Stimulated activated CD4-positive, alpha-beta T cell treated with anti-CD3 and anti-CD28 coated beads, Interleukin-1b, Interleukin-23, amount 100 ng/mL, for 48 hours (primary cell): ENCODE data around the gene AGAP1.

Source experiments
- DNase-seq: peaks from one replicate; pipeline ENCODE4 v3.0.0-alpha.2; 2020

Gene AGAP1

DNA sequence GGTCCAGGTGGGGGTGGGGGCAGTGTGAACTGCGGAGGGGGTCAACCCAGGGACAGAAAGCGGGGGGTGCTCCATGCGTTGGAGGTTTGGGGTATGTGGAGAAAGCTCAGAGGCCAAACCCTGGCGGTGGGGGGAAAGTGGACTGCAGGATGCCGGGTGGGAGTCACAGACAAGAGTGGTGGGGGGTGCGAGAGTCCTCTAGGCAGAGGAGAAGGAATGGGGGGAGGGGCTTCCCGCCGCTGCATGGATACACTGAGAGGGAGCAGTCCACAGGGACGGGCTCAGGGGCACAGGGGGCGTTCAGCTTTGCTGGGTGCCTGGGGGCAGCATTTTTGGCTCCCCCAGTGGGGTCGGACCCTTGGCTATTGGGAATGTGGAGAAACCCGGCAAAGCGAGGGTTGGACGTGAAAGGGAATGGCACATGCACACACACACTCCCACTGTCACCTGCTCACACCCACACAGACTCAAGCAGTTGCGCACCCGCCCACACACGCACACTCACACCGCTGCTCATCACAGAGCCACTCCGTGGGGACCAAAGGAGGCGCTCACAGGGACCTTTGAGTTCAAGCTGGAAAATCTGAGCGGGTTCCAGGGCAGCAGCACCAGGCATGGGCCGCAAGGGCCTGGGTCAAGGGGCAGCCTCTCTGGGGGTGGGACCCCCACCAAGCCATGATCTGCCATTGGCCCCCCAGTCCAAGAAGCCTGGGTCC lies 666.7 kb downstream of the AGAP1 start:
- DNase-seq = no peak

DNA sequence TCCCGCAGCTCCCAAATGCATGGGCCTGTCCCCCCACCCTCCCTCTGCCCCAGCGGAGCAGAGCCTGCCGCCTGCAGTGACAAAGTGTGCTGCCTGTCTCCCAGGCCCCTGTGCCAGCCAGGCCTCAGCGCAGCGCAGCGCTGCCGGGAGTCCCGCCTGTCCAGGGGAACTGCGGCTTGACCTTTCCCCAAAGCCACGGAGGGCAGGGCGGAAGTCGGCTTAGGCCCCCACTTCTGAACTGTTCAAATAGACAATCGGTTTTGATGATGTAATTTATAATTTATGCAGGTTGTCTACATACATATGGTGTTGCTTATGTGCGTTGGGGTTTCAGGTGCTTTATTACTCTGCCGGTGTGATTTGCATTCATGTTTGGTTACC lies 667.2 kb downstream of the AGAP1 start:
- DNase-seq = no peak

DNA sequence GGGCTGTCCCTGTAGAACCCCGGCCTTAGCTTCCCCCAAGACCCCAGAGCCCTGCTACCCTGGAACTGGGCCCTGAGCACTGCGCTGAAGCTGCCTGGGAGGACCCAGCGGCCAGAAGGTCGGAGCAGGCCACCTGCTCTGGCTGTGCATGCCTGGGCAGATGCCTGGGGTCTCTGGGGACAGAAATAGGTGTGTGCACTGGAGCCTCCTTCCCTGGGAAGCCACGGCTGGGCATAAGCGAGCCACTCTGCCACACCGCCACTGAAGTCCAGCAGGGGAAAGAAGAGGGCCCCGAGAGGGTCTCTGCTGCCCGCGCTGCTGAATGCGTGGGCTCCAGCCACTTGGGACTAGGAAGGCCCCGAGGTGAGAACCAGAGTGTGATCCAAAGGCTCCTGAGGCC lies 667.7 kb downstream of the AGAP1 start:
- DNase-seq = no peak

DNA sequence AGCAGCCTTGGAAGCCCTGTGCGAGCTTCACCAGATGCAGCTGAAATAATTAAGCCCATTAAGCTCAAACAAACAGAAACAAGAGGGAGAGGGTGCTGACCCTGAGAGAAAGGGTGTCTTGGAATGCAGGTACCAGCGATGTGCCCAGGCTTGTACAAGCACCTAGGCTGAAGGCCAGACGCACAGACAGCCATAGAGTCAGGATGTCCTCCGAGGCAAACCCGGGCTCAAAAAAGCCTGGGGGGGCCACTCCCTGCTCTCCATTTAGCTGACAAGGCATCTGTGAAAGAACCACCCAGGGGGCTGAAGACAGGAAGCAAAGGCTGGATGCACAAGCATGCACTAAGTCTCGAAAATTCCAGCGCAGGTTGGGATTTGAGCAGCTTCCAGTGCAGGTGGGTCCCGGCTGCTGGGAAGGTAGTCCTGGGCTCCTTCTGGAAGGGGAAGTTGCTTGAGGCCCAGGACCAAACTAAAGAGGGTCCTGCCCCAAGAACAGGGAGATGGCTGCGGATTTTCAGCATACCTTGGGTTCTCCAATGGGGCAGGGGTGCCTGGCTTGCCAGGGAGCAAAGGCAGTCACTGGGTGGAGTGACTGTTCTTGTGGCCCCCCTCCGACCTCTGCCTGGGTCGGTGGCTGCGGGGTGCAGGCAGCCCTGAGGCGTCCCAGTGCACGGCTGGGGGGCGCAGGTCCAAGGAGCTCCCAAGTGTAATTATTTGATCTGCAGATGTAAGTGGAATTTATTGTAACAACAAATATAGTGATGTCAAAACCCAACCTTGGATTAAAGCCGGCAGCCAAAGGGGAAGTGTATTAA lies 668.4 kb downstream of the AGAP1 start:
- no peak for DNase-seq

DNA sequence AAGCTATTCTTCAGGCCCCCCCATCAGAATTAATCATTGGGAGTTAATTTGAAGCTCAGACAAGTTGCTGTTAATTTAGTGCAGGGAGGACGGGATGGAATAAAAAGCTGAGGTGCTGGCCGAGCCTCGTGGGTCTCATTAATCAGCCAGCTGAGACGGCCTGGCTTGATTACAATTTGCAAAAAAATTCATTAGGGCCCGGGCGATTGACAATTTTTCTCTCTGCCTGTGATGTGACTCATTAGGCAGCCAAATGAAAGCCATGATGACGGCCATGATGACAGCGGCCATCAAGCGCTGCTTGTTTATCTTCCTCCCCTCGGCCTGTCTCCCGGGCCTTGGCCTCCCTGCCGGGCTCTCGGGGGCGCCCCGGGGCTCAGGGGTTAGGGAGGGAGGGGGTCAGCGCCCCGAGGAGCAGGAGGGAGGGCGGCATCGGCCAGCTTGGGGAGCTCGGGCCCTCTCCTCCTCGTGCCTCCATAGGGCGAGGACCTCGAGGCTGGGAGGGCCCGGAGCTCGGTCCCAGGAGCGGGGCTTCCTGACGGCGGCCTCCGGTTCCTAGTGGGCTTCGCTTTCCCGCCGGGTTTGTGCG lies 669.1 kb downstream of the AGAP1 start:
- DNase-seq = no peak

DNA sequence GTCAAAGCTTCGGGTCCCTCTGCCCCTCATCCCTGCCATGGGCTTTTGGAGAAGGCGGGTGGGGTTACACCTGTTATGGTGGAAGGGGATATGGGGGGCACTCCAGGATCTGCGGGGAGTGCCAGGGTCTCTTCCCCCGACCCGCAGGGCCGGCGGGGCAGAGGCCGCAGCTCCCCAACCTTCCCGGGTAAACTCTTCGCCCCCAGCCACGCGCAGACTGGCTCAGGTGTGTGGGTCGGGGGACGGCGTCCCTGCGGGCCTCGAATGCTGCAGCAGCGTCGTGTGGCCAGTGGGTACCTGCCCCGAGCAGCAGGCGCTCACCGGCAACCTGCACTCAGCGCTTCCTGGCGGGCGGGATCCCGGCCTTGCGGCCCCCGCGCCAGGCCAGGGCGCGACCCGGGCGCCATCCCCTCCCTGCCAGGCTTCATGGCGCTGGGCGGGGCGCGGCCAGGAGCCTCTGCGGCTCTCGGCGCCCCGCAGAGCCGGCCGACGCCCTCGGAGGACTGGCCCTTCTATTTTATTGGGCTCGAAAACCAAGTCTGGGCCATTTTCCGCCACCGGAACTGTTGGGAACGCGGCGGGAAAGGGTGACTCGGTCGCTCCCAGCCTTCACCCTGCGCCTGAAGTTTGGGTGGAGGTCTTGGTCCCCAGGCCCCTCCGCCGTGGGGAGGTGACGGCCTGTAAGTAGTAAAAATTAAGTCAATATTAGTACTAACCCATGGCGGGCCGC lies 669.8 kb downstream of the AGAP1 start:
- DNase-seq = no peak

DNA sequence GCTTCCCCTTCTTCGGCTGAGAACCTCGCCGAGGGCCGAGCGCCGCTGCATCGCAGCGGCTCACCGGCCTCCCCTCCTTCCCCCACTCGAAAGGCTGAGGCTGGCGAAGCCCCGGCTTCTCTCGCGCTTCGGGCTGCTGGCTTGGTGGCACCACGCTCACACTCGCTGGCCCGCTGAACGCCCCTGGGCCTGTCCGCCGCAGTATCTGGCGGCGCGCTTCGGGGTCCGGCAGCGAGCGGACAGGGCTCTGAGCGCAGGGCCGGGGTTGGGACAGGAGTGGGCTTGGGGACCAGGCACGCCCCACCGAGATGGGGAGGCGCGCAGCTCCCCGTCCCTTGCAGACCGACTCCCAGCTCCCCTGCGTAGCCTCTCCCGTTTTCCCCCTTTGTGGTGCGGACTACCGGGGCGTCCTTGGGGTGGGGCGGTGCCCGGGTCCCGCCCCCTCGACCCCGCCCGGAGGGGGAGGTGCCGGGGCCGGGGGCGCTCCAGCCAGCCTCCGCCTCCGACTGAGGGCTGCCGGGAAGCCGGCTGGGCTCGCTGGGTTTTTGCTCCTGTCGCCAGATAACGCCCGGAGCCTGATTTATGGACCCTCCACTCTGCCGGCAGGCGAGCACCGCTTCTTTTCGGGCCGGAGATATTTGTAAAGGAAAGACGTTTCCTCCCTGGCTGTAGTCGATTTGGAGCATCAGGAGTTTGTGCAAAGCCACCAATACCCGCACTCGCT lies 670.5 kb downstream of the AGAP1 start:
- no peak for DNase-seq

DNA sequence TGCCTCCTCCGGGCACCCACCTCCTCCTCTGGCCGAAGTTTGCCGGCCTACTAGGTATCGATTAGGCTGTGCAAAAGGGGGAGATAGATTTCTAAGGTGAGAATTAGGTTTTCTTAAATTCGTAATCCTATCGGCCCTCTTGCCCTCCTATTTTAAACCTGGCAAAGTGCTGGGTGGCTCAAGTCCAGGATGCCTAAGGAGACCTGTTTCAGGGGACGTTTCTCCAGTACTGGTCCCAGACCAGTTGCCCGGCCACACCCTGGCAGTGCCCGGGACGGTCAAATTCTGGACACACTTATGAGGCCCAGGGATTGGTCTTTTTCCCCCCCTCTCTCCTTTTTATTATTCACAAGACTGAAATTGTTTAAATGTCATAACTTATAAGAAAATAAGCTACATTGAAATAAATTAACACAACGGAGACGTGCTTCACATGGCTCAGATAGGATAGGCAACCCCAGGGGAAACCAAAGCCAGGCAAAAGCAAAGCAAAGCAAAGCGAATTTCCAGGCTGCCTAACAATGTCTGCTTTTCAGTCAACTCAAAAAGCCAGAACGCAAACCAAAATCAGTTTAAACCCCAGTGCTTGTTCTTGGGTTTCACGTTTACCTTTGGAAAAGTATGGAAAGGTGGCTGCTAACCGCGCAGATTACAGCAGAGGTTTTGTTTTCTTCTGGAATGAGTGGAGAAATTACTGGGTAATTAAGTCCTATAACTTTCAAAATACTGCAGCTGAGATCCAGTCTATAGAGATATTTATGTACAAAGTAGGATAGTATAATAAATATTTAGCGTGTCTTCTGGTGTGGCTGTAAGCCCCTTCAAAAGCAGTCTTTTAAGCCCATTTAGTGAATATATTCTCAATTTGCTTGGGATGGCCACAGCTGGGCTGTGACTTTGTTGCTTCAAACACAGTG lies 671.3 kb downstream of the AGAP1 start:
- DNase-seq = no peak

DNA sequence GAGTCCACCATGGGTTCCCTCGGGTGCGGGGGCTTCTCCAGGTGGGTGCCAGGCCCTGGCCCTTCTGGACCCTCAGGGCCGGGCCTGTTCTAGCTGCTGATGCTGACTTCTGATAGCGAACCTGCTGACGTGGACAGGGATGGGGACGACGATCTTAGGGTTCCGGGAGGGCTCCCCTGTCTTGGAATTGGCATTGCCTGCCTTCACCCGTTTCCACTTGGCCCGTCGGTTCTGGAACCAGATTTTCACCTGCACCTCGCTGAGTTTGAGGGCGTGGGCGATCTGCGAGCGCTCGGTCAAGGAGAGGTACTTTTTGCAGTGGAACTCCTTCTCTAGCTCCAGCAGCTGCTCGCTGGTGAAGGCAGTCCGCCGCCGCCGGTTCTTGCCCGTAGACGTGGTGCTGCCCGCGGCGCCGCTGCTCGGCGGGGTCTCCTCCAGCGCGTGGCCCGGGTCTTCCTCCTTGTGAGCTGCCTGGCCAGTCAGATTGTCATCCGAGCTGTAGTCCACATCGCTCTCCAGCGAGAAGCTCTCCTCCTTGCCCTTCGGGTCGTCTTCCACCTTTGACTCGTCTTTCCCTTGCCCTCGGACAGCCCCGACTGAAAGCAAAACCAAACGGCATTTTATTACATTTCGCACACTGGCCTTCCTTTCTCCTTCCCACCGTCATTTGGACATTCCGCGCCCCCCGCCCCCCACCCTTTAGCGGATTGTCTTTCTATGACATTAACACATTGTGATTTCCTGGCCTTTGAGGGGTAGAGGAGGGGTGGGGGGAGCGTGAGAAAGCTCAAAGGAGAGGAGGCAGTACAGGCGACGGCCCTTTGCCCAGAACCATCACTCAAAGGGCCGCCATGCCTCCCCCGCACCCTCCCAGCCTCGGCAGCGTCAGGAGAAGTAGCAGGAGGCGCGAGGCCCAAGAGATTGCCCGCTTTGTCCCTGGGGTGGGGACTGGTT lies 672.3 kb downstream of the AGAP1 start:
- no peak for DNase-seq

DNA sequence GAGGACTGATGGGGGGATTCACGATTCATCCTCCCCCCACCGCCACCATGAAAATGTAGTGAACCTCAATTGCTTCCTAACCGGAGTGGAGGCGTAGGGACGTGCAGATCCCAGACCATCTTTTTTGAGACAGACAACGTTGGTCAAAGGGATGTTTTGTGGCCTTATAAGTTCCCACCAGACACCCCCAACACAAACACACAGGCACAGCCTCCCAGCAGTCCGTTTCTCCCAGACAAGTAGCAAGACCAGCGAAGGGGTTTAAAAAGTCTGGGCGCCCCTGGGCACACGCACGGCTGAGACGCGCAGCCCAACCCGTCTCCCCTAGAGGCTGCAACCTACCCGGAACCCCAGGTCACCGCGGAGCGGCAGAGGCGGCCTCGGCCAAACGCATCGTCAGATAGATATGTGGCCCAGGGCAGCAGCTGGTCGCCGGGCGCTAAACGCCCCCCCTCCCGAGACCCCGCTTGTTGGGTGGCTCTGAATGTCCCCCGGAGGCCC lies 673.0 kb downstream of the AGAP1 start:
- no peak for DNase-seq

DNA sequence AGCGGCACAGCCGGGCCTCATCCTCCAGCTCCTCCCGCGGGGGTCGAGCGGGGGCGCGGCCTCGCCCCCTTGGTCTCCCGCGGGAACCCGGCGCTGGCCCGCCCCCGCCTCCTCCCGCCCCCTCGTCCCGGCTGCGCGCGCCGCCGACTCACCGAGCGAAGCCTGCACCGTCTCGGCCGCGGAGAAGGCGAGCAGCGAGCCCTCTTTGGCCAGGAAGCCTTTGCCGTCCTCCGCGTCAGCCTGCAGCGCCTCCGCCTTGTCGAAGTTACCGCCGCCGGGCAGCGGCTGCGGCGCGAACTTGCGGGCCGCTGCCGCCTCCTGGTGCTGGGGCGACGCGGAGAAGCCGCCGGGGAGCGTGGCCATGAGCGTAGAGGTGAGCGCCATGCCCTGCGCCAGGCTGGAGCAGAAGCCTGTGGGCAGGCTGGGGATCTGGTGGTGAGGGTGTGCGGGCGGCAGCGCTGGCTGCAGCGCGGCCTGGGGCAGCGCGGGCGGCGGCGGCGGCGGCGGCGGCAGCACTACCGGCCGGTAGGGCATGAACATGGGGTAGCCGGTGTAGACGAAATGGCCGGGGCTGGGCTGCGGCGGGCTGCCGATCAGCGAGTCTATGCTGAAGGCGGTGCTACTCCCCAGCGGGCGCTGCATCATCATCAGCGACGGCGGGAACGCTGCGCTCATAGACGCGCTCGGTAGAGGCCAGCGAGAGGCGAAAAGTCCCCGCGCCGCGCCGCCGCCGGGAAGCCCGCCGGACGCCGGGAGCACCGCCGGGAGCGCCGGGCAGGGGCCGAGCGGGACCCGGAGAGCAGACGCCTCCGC lies 673.7 kb downstream of the AGAP1 start:
- DNase-seq = no peak

DNA sequence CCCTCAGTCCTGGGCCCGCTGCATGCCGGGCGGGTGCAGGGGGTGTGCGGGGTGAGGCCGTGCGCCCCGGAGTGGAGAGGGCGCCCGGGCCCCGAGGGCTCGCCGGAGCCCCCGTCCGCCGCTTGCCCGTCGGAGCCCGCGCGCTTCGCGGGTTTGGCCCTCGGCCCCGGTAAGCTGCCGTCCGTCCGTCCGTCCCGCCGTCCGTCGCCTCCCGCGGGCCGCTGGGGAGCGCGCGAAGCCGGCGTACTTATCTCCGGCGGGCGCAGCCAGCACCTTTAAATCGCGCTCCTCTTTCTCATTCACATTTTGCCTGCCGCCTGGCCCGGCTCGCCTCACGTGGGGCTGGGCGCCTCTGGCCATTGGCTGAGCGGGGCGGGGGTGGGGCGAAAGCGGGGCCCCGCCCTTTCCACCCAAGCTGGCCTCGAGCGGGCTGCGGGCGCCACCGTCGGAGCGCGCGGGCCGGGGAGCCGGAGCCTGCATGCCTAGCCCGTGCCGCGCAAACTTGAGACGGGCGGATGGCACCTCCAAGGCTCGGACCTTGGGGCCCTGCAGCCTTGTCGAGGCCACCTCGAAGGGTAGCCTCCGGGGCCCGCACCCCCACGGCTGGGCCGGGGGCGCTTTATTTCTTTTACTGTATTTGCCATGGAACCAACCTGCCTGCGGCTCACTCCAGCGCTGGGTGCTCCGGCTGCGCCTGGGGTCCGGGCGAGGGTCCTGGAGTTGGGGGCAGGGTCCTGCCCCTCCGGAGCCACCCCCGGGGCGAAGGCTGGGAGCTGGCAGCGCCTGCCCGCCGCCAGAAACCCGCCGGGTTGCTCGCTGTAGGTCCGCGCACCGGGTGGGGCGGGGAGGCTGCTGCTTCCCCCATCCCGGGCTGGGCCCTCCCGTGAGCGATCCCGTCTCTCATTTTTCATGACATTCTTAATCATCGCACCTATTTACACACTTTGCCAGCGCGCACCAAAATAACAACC lies 674.6 kb downstream of the AGAP1 start, which contains the start of gene GBX2:
Gene GBX2, minus strand, starts transcription at position 277 of the 971 bp plus-strand sequence. CDS start 415 bp downstream, outside the sequence.
- DNase-seq = peak; percentile 16

DNA sequence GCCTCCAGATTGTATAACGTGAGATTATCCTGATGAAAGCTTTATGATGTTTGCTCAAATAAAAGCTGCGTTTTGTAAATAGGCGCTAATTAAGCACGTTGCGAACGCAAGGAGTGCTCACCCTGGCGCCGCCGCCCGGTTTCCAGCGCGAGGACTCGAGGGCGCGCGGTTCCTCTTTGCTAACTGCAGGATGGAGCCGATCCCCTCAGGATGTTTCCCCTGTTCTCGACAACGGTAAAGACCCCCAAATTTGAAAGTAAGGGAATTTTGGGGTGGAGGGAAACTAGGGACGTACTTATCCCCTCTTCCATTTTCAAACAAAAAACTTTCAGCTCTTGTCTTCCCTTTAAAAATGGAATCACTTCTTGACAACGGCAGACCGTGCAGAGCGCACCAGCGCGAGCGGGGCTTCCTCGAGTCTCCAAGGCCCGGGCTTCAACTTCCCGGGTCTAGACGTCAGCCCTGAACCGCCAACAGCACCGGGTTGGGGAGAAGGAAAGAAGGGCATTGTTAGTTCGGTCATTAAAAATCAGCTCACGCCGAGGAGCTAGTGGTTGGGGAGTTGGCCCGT lies 675.4 kb downstream of the AGAP1 start:
- no peak for DNase-seq

DNA sequence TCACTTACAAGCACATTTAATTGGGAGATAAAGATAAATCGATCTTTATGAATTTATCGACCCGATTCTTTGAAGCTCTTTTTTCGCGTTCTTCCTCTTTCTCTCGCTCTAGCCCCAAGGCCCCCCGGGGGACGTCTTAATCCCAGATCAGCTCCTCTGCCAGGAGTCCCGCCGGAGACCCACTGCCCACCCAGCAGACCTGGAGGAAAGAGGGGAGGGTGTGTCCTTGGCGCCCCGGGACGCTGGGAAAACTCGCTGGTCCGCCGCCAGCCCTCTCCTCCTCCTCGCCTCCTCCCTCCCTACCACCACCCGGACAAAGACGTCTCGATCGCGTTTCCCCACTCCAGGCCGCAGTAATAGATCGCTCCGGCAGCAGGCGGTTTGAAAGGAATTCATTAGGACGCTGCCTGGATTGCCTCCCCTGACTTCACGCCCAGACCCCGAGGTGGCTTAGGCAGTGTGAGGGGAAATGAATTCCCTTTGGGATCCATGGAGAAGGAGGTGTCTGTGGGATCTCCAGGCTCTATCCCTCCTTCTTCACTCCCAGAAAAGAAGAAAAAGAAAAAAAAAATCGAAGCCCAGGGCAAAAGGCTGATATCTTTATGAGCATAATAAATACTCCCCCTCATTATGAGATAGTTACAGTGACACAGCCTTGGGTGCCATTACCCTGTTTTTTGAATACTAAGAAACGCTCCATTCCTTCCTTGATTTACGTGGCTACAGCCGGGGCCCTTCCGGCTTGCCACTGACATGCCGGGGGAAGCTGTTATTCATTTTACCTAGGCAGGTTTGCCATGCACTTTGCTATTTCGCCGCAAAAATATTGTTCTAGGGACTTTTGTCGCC lies 676.1 kb downstream of the AGAP1 start:
- no peak for DNase-seq

DNA sequence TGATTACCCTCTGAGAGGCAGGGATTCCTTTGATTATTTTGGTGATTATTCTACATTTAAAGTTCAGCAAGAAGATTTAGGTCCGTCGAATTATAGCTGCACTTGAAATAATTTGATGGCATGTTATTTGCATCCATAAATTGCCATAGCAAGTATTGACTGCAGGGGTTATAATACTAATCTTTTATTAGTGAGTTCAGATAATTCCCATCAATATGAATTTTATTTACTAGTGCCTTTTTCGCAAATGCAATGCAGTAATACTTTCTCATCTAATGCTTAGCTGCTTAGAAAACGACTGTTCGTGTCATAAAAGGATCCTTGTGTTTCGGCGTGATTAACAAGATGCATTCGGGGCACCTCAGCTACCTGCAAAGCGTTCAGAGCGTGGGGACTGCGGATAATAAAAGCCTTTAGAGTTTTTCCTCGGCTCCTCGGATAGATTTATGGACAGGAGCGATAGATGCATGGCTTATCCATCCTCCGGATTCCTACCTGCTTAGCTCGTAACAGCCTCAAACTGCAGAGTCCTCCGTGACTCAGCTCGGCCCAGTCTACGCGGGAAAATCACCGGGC lies 676.8 kb downstream of the AGAP1 start:
- no peak for DNase-seq

DNA sequence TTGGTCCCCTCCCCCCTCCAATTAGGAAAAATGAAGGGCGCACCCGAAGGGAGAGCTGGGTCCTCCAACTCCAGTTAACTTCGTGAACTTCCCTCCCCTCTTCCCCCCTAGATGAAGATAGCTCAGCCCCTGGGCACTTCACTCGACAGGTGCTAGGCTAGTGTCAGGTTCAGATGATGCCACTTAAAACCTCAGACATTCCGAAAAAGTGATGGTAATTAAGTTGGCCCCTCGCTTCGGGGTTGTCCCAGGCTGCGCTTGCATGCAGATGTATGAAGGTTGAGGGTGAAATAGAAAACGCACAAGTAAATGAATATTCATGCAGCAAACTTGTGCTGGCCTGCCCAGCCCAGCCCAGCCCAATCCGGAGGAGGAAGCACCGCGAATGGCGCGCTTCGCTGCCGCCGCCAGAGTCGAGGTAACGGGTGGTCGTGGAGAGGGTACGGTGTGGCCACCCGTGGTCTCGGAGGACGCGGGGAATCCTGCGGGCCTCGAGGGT lies 677.4 kb downstream of the AGAP1 start:
- DNase-seq = no peak
